Measurements from ENCODE around the gene LMF2. TPM values are rescaled to one million over a fixed set of nuclear protein-coding genes. Genes with fewer than 3 reads are reported as not detected.
"Not testable (repeated sequence)": the region's sequence is repeated elsewhere in the genome, so short reads cannot be mapped to it uniquely, and the experiment has no call there.

The LMF2 gene
- total RNA-seq, 2 experiments from 2014 or later = 98.6 to 138 TPM

DNA sequence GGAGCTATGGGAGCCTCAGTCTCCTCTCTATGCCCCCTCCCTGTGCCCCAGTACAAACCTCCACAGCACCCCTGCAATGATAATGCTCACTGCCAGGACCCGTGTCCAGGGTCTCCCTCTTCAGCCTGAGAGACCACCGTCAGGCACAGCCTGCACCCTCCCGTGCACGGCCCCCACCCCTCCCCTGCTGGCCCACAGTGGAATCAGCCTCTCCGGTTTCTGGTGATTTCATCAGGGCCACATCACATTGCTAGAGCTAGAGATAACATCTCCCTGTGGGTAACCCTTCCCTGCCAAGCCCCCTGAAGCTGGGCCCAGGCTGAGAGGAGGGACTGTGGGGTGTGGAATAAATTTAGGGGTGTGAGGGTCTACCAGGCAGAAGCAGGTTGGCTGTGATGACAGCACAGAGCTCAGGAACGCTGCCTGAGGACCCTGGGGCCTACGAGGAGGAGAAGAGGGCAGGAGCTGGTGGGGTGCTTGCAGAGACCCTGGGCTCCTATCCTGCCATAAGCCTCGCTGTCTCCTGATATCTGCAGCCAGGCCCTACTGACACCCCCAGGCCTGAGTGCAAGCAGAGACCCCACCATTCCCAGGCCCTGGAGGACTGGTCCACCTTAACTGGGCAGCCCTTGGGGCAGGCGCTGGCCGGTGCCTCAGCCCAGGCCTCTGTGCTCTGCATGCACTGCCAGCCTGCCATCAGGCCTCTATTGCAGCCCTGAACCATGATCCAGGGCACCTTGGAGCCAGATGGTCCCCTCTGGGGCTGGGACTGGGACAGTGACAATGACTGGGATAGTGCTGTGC lies 38.2 kb upstream of the LMF2 start, which contains the start of gene KLHDC7B:
Gene KLHDC7B, plus strand, starts transcription at position 378 of the 804 bp plus-strand sequence. Its CDS starts 345 bp downstream, at position 723.
- peaks cover 7% of the 10 kb centered on the region for H3K36me3 Mint-ChIP-seq
- H3K9me3 Mint-ChIP-seq (ENCODE audit: low read depth) = no peaks in the 10 kb centered on the region
- peak within 1 kb of the TSS; percentile 32 for H3K4me3 Mint-ChIP-seq
- no peaks in the 10 kb centered on the region for H3K27me3 Mint-ChIP-seq
- ATAC-seq (peak; percentile 20), DNase-seq (peak; percentile 78)
- H3K27ac Mint-ChIP-seq = peak within 1 kb of the TSS; percentile 92
- CTCF ChIA-PET = interaction anchor here (0.7 to 2.5 kb wide), 10 partner anchors 8 to 95 kb away, joined by 3 to 22 read pairs (median 6); partner anchors contain the start of genes SCO2, SYCE3 and TYMP
- H3K4me1 Mint-ChIP-seq = peaks cover 65% of the 10 kb centered on the region

DNA sequence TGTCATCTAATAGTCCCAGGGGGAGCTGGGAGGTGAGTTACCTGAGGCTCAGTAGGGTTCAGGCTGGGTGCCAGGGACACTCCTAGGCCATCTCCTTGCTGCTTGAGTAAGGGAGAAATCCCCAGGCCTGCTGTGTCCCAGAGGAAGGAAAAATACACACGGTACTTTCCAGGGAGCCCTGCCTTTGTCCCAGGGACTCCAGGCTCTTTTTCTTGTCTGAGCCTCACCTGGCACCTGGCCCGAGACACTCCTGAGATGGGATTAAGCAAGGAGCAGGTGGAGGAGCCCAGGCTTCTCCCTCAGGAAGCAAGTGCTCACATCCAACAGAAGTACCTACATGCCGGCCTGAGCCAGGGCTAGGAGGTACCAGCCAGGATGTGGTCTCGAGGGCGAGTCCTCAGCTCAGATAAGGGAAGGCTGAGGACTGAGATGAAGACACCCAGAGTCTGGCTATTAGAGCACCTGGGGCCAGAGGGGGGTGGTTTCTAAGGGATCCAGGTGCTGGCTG lies 37.3 kb upstream of the LMF2 start:
- Mint-ChIP-seq H3K27me3 (no peaks in the 10 kb centered on the region), H3K4me3 (peak overlapping the region; percentile 49), H3K36me3 (peaks cover 7% of the 10 kb centered on the region), H3K4me1 (peaks cover 64% of the 10 kb centered on the region), H3K9me3 (ENCODE audit: low read depth) (no peaks in the 10 kb centered on the region), H3K27ac (peak overlapping the region; percentile 92)
- DNase-seq = peak; percentile 74
- ATAC-seq = no peak
- CTCF ChIA-PET = interaction anchor here (0.7 to 2.5 kb wide), 7 partner anchors 9 to 77 kb away, joined by 3 to 22 read pairs (median 12); partner anchors contain the start of genes SCO2, SYCE3 and TYMP

DNA sequence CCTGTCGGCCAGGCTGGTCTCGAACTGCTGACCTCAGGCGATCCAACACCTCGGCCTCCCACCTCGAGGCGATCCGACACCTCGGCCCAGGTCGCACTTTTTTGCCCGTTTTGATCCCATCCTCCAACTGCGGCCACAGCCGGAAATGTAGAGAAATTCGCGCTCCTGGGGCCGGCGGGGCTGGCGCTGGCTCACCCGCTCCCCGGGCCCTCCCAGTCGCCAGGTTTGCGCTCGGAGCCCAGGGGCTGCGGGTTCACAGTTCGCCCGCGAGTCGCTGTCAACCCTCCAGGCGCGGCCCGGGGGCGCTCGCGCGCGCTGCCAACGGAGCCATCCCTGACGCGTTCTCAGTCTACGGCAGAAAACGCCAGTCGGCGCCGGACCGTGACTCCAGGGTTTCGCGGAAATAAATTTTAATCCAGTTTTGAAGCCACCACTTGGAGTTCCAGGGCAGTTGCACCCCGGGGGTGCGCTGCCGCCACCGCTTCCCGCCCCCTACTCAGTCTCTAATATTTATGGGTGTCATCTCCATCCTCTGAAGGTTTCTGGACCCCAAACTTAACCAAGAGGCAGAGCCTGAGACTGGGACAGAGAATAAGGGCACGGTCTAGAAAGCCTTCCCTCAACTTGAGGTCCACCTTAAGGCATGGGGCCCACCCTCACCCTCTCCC lies 36.7 kb upstream of the LMF2 start:
- peaks cover 65% of the 10 kb centered on the region for H3K4me1 Mint-ChIP-seq
- peak; percentile 51 for ATAC-seq
- CTCF ChIA-PET = interaction anchor here (1.6 to 2.5 kb wide), 6 partner anchors 12 to 77 kb away, joined by 6 to 22 read pairs (median 16); partner anchors contain the start of genes SCO2, SYCE3 and TYMP
- no peaks in the 10 kb centered on the region for H3K27me3 Mint-ChIP-seq
- peak overlapping the region; percentile 49 for H3K4me3 Mint-ChIP-seq
- H3K27ac Mint-ChIP-seq = peak overlapping the region; percentile 92
- H3K9me3 Mint-ChIP-seq (ENCODE audit: low read depth) = no peaks in the 10 kb centered on the region
- DNase-seq = peak; percentile 93
- peaks cover 7% of the 10 kb centered on the region for H3K36me3 Mint-ChIP-seq

DNA sequence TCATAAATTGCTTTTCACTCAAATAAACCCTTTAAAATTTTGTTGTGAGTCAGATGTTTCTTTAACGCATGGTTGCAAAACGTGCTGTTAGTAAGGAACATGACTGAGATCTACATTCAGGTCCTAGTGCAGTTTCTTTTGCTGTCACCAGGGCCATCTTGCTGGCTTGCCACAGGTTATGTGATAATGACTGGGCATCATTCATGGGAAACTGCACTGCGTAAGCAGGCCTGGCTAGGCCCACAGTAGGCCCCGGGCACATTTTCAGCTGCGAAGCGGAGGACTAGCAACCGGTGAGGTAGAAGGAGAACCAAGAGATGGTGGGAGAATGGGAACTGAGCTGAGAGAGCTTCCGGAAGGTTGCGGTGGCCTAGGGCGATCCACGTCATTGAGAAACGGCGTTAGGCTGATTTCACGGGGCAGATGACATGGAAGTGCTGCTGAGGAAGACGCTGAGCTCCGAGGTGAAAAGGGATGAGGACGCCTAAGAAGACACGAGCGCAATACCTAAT lies 35.0 kb upstream of the LMF2 start:
- Mint-ChIP-seq H3K4me3 (no peak overlapping the region), H3K27me3 (no peaks in the 10 kb centered on the region), H3K4me1 (peaks cover 73% of the 10 kb centered on the region), H3K9me3 (ENCODE audit: low read depth) (no peaks in the 10 kb centered on the region), H3K27ac (peak overlapping the region; percentile 98), H3K36me3 (peaks cover 15% of the 10 kb centered on the region)
- CTCF ChIA-PET = interaction anchor here (1.7 to 5.5 kb wide), 3 partner anchors 13 to 17 kb away, joined by 4 to 53 read pairs (median 6); partner anchors contain the start of genes SCO2 and TYMP
- ATAC-seq (no peak), DNase-seq (peak; percentile 66)

GRCh38 chr22:50541667-50542026 lies 34.1 kb upstream of the LMF2 start:
- CTCF ChIA-PET = interaction anchor here (1.4 to 5.5 kb wide), 4 partner anchors 12 to 79 kb away, joined by 4 to 53 read pairs (median 19); partner anchors contain the start of genes SCO2, SYCE3 and TYMP
- ATAC-seq (peak; percentile 13), DNase-seq (peak; percentile 76)
- H3K27me3 Mint-ChIP-seq; H3K4me3 Mint-ChIP-seq; H3K9me3 Mint-ChIP-seq (ENCODE audit: low read depth): not testable (repeated sequence)
- H3K27ac Mint-ChIP-seq = peak overlapping the region; percentile 98
- peaks cover 74% of the 10 kb centered on the region for H3K4me1 Mint-ChIP-seq
- peaks cover 15% of the 10 kb centered on the region for H3K36me3 Mint-ChIP-seq

DNA sequence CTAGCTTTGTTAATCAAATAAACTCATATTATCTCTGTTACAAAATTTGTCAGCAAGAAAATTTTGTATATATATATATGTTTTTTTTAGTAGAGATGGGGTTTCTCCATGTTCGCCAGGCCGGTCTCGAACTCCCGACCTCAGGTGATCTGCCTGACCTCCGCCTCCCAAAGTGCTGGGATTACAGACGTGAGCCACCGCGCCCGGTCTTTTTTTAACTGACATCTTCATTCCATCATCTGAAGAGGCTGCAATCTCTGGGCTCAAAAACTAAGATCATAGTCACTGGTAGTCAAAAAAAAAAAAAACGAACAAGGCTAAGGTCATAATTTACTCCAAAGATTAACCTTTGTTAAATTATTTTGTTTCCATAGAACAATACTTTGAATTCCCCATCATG lies 32.9 kb upstream of the LMF2 start:
- Mint-ChIP-seq H3K27me3 (no peaks in the 10 kb centered on the region), H3K27ac (peak overlapping the region; percentile 98), H3K4me1 (peaks cover 68% of the 10 kb centered on the region), H3K36me3 (peaks cover 18% of the 10 kb centered on the region), H3K4me3 (no peak overlapping the region), H3K9me3 (ENCODE audit: low read depth) (no peaks in the 10 kb centered on the region)
- DNase-seq = no peak
- no peak for ATAC-seq
- CTCF ChIA-PET = interaction anchor here (0.8 to 5.5 kb wide), 7 partner anchors 8 to 81 kb away, joined by 3 to 53 read pairs (median 18); partner anchors contain the start of genes SCO2, SYCE3 and TYMP

DNA sequence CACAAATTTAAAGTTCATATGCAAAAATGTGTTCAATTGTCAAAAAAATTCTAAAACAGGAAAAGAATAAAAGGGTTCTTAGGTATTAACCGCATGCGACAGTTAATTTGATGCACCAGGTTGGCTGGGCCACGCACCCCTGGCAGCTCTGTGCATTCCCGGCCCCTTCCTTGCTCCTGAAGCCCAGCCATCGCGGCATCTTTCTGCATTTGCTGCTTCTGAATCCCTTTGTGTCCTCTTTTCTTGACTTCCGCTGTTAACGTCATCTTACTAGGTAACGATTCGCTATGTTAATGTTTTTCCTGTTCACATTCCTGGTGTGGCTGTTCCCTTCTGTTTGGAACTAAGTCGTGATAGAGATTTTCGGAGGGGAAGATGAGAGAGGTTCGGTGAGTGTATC lies 30.3 kb upstream of the LMF2 start:
- DNase-seq (no peak), ATAC-seq (no peak)
- Mint-ChIP-seq H3K27ac (peak overlapping the region; percentile 98), H3K36me3 (peaks cover 18% of the 10 kb centered on the region), H3K9me3 (ENCODE audit: low read depth) (no peaks in the 10 kb centered on the region), H3K4me1 (peaks cover 74% of the 10 kb centered on the region), H3K27me3 (no peaks in the 10 kb centered on the region), H3K4me3 (no peak overlapping the region)
- CTCF ChIA-PET = interaction anchor here (2.1 to 5.5 kb wide), 4 partner anchors 9 to 83 kb away, joined by 8 to 53 read pairs (median 31); partner anchors contain the start of genes SCO2, SYCE3 and TYMP

- Mint-ChIP-seq H3K36me3 (peaks cover 12% of the 10 kb centered on the region), H3K4me3 (no peak overlapping the region), H3K4me1 (peaks cover 61% of the 10 kb centered on the region), H3K27me3 (no peaks in the 10 kb centered on the region), H3K27ac (peak overlapping the region; percentile 46), H3K9me3 (ENCODE audit: low read depth) (no peaks in the 10 kb centered on the region)
- ATAC-seq = no peak
- DNase-seq = no peak
- CTCF ChIA-PET = interaction anchor here (1.2 to 2.7 kb wide), 4 partner anchors 9 to 27 kb away, joined by 3 to 8 read pairs (median 6); partner anchors contain the start of genes KLHDC7B, SCO2 and SYCE3
Observed at GRCh38 chr22:50536226-50536625, 28.7 kb upstream of the LMF2 start.

- Mint-ChIP-seq H3K27me3 (no peaks in the 10 kb centered on the region), H3K4me3 (no peak overlapping the region), H3K4me1 (peaks cover 52% of the 10 kb centered on the region), H3K36me3 (peaks cover 11% of the 10 kb centered on the region), H3K9me3 (ENCODE audit: low read depth) (no peaks in the 10 kb centered on the region), H3K27ac (no peak overlapping the region)
- no peak for DNase-seq
- ATAC-seq = no peak
- CTCF ChIA-PET = interaction anchor here (1.1 to 2.7 kb wide), 3 partner anchors 9 to 28 kb away, joined by 3 to 8 read pairs (median 8); partner anchors contain the start of genes SCO2 and SYCE3
Observed at GRCh38 chr22:50535113-50535512, 27.6 kb upstream of the LMF2 start.

- DNase-seq; H3K9me3 Mint-ChIP-seq (ENCODE audit: low read depth); ATAC-seq; H3K36me3 Mint-ChIP-seq; H3K27me3 Mint-ChIP-seq: not testable (repeated sequence)
- peak overlapping the region; percentile 27 for H3K4me3 Mint-ChIP-seq
- peak overlapping the region; percentile 100 for H3K27ac Mint-ChIP-seq
- CTCF ChIA-PET = interaction anchor here (1.1 to 3.3 kb wide), 4 partner anchors 11 to 87 kb away, joined by 3 to 21 read pairs (median 6); partner anchors contain the start of genes KLHDC7B and SYCE3
- peaks cover 45% of the 10 kb centered on the region for H3K4me1 Mint-ChIP-seq
Observed at GRCh38 chr22:50533856-50534711, 26.6 kb upstream of the LMF2 start.

- H3K27me3 Mint-ChIP-seq = no peaks in the 10 kb centered on the region
- CTCF ChIA-PET = interaction anchor here (0.8 to 3.3 kb wide), 6 partner anchors 12 to 88 kb away, joined by 3 to 21 read pairs (median 8); partner anchors contain the start of genes KLHDC7B and SYCE3
- peaks cover 48% of the 10 kb centered on the region for H3K4me1 Mint-ChIP-seq
- peaks cover 11% of the 10 kb centered on the region for H3K36me3 Mint-ChIP-seq
- H3K27ac Mint-ChIP-seq = peak overlapping the region; percentile 100
- no peak for ATAC-seq
- no peak for DNase-seq
- H3K9me3 Mint-ChIP-seq (ENCODE audit: low read depth) = no peaks in the 10 kb centered on the region
- H3K4me3 Mint-ChIP-seq = peak overlapping the region; percentile 94
Observed at GRCh38 chr22:50532824-50533796, 25.6 kb upstream of the LMF2 start.
